ENCODE data around the gene TEX53. TPM values are rescaled to one million over a fixed set of nuclear protein-coding genes. Genes with fewer than 3 reads are reported as not detected.

TEX53 gene
- total RNA-seq, 1 donor from 2014 or later: not detected

DNA sequence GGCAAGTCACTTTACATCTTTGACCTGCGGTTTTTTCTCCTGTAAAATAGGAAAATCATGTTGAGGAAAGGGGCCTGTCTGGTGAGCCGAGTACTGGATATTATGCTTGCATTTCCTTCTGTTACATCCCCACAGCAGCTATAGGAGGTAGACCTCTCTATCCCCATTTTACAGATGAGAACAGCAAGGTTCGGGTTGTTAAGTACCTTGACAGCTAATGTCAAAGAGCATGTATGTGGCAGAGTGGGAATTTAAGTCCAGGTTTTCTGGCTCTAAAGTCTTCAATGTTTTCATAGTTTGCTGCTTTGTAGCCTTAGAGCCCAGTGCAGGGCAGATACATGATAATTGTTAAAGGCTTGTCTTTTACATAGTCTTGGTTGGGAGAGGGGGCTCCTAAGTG lies 43.7 kb downstream of the TEX53 start:
- Histone ChIP-seq H3K4me3 (ENCODE audit: low read depth, low read length) (no peak overlapping the region), H3K36me3 (ENCODE audit: control insufficient read depth, insufficient read depth, low read length) (no peaks in the 10 kb centered on the region), H3K27me3 (ENCODE audit: control insufficient read depth, insufficient read depth, low read length) (no peaks in the 10 kb centered on the region)
- TF ChIP-seq, protein P1, sequence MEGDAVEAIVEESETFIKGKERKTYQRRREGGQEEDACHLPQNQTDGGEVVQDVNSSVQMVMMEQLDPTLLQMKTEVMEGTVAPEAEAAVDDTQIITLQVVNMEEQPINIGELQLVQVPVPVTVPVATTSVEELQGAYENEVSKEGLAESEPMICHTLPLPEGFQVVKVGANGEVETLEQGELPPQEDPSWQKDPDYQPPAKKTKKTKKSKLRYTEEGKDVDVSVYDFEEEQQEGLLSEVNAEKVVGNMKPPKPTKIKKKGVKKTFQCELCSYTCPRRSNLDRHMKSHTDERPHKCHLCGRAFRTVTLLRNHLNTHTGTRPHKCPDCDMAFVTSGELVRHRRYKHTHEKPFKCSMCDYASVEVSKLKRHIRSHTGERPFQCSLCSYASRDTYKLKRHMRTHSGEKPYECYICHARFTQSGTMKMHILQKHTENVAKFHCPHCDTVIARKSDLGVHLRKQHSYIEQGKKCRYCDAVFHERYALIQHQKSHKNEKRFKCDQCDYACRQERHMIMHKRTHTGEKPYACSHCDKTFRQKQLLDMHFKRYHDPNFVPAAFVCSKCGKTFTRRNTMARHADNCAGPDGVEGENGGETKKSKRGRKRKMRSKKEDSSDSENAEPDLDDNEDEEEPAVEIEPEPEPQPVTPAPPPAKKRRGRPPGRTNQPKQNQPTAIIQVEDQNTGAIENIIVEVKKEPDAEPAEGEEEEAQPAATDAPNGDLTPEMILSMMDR (IDR thresholded peaks at IDR 0.05; ENCODE audit: insufficient read depth, low read length, poor library complexity, severe bottlenecking): no peak
- no peak for DNase-seq (ENCODE audit: low read depth)

DNA sequence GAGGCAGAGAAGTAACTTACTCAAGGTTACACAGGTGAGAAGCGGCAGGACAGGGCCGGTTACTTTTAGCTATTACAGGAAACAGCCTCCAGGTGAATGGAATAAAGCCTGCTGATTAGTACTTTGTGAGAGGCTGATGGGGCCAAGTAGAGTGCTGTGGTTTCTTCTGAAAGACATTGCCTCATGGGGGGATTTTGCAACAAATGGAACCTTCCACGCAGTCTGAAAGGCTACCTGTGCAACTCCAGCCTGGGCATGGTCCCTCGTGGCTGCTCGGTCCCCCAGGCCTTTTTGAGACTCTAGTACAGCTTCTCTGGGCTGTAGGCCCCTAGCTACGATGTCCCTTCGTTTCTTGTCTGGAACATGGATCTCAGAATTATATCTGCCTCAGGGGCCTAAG lies 44.5 kb downstream of the TEX53 start:
- Histone ChIP-seq H3K36me3 (ENCODE audit: control insufficient read depth, insufficient read depth, low read length) (no peaks in the 10 kb centered on the region), H3K27me3 (ENCODE audit: control insufficient read depth, insufficient read depth, low read length) (no peaks in the 10 kb centered on the region), H3K4me3 (ENCODE audit: low read depth, low read length) (no peak overlapping the region)
- TF ChIP-seq, protein P1 (IDR thresholded peaks at IDR 0.05; ENCODE audit: insufficient read depth, low read length, poor library complexity, severe bottlenecking): no peak
- no peak for DNase-seq (ENCODE audit: low read depth)

DNA sequence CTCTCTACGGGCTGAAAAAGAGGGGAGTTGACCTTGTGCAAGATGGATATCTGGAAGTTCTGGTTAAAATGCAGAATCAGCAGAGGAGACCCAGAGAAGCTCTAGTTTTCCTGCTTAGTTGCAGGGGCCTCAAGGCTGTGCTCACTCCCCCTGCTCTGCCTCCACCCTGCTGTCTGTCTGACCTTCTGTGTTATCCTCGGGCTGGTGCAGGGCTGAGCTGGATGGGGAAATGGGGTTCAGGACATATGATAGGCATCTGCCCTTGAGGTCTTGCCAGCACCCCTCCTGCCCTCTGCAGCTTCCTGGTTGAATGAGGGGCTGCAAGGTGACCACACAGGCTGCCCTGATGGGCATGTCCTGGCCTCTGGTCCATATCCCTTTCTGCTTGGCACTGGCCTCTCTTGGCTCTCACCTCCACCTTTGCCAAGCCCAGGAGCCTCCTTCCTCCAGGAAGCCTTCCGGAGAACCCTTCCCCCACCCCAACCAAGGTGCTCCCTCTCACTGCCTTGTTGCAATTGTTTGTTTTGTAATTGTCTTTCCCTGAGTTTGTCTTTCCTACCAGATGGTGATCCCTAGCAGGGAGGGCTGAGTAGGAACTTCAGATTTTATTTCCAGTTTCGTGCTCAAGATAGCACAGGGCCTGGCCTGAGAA lies 45.2 kb downstream of the TEX53 start:
- no peak for DNase-seq (ENCODE audit: low read depth)
- Histone ChIP-seq H3K4me3 (ENCODE audit: low read depth, low read length) (peak overlapping the region; percentile 38), H3K27me3 (ENCODE audit: control insufficient read depth, insufficient read depth, low read length) (no peaks in the 10 kb centered on the region), H3K36me3 (ENCODE audit: control insufficient read depth, insufficient read depth, low read length) (no peaks in the 10 kb centered on the region)
- TF ChIP-seq, protein P1 (IDR thresholded peaks at IDR 0.05; ENCODE audit: insufficient read depth, low read length, poor library complexity, severe bottlenecking): no peak

DNA sequence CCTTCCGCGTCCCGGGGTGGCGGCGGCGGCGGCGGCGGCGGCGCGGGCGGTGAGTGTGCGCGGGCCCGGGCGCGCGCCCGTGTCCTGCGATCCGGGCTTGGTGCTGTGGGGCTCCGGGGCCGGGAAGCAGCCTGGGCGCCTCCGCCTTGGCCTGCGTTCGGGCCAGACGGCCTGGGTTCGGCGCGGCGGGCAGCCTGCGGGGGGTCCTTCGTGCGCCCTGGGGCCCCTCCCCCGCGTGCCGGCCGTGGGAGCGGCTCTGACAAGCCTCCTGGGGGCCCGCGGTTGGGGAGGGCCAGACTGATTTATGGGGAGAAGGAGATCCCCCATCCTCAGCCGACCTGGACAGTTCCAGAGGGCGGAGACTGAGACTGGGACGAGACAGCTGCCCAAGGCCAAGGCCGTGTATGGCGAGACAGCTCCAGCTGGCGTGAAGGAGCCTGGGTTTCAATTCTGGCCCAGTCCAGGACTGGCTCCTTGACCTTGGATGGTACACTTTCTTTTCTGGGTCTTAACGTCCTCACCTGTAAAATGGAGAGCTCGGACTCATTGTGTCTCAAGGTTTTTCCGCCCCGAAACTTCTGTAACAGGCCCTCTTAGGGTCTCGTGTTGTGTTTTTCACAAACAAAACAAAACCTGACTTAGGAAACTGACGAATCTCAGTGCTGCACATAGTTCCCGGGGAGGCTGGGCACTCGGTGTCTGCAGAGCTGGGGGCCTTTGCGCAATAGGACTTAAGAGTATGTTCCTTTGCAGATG lies 45.9 kb downstream of the TEX53 start:
- TF ChIP-seq, protein P1 (IDR thresholded peaks at IDR 0.05; ENCODE audit: insufficient read depth, low read length, poor library complexity, severe bottlenecking): no peak

DNA sequence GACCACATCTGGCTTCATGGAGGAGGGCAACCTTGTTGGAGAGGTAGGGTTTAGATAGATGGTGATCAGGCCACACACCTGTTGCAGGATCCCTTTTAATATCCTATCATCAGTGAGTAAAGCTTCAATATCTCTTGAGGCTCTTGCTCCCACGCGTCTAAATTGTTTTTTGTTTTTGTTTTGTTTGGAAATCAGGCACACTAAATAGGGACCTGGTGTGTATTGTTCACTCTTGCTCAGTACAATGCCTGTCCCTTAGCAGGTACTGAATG lies 49.1 kb downstream of the TEX53 start:
- H3K36me3 ChIP-seq (ENCODE audit: control insufficient read depth, insufficient read depth, low read length): no peaks in the 10 kb centered on the region
- TF ChIP-seq, protein P1 (IDR thresholded peaks at IDR 0.05; ENCODE audit: insufficient read depth, low read length, poor library complexity, severe bottlenecking): no peak
- no peak overlapping the region for H3K4me3 ChIP-seq (ENCODE audit: low read depth, low read length)
- no peak for DNase-seq (ENCODE audit: low read depth)
- H3K27me3 ChIP-seq (ENCODE audit: control insufficient read depth, insufficient read depth, low read length): no peaks in the 10 kb centered on the region

More for the DNA sequence above, 45.9 kb downstream of the TEX53 start:
- H3K4me3 ChIP-seq (ENCODE audit: low read depth, low read length): peak overlapping the region; percentile 38
- H3K36me3 ChIP-seq (ENCODE audit: control insufficient read depth, insufficient read depth, low read length): no peaks in the 10 kb centered on the region
- no peak for DNase-seq (ENCODE audit: low read depth)
- H3K27me3 ChIP-seq (ENCODE audit: control insufficient read depth, insufficient read depth, low read length): no peaks in the 10 kb centered on the region
